Breast epithelium (tissue), 3 donors: ENCODE measurements around the gene SCLY.

Experiments used
- CTCF ChIP-seq, 3 donors: fragments of 450-650 bp; IDR thresholded peaks; one replicate each; pipeline ENCODE4 v1.5.1; 2016 to 2017; ENCODE audit warnings: antibody characterized with exemption in 3 of 3, mild to moderate bottlenecking in 3 of 3, moderate library complexity in 3 of 3
- POLR2A ChIP-seq: fragments of 450-650 bp; IDR thresholded peaks from one replicate; pipeline ENCODE4 v1.6.1; 2016; ENCODE audit warnings: antibody characterized with exemption, mild to moderate bottlenecking, moderate library complexity
- POLR2AphosphoS5 ChIP-seq, 3 donors: sonication (generic); formaldehyde crosslinking; IDR thresholded peaks; one replicate each; pipeline ENCODE4 v1.6.1; 2017; ENCODE audit warnings: antibody characterized with exemption in 3 of 3

GRCh38 chr2:238134393-238134785, 73.6 kb downstream of the SCLY start:
- no peak for TF ChIP-seq CTCF (IDR thresholded peaks at IDR 0.05)
- no peak for TF ChIP-seq POLR2AphosphoS5 (IDR thresholded peaks at IDR 0.05)
- TF ChIP-seq POLR2A, result no peak
